Stimulated activated CD8-positive, alpha-beta memory T cell treated with anti-CD3 and anti-CD28 coated beads, Interleukin-15, amount 100 ng/mL, for 48 hours (primary cell): Measurements from ENCODE around the gene TLK1.
"Not testable (repeated sequence)": the region's sequence is repeated elsewhere in the genome, so short reads cannot be mapped to it uniquely, and the experiment has no call there.

Experiments used
- DNase-seq, 2 donors: peaks; one replicate each; pipeline ENCODE4 v3.0.0-alpha.2; 2020; ENCODE audit warnings: low read depth in 2 of 2

Gene TLK1

DNA sequence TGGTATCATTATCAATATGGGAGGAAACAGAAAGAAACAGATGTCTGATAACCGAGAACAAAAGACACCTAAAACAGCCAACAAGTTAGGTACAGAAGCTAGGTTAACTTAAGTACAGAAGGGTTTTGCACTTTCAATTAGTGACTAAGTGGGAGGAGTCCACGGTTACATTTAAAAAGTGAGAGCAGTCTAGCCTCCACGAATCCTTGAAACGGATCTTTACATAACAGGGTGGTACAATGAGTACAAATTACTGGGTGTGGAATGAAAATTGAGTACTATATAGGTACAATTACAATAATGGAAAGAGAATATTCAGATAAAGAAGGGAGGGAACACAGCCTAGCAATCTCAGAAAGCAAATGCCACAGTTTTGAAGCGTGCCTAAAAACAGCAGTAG, 76.6 kb downstream of the TLK1 start:
- no peak for DNase-seq

DNA sequence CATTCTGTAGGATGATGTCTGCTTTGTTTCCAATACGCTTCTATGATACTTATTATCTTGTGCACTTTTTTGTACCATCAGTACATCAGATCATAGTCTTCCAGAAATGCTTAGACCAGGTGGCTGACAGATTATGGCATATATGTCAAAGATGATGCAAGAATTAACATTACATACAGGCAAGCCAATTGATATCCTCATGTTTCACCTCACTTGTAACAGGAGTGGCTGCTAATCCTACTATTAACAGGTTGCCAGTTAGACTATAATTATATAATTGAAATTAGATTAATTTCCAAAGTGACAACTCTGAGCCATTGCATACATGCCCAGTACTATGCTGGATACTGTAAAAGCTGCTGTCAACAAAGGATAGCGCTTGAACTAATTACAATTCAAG, 77.2 kb downstream of the TLK1 start:
- DNase-seq = no peak

DNA sequence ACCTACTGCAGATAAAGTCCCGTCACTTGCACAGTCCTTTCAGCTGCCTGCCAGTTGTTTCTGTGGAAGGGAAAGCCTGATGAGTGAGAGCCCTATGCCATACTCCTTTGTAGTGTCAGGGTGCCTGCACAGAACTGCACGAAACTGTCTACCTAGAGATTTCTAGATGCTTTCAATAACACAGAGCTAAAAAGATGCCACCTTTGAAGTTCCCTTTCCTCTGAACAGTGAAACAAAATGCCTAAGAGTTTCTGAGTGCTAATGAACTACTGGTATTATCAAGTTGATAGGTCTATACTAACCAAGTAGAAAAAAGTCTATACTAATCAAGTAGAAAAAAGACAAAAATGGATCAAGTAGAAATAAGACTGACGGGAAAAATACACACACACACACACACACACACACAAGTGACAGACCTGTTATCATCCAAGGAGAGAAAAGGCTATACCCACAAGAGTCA, 79.0 kb downstream of the TLK1 start:
- no peak for DNase-seq

DNA sequence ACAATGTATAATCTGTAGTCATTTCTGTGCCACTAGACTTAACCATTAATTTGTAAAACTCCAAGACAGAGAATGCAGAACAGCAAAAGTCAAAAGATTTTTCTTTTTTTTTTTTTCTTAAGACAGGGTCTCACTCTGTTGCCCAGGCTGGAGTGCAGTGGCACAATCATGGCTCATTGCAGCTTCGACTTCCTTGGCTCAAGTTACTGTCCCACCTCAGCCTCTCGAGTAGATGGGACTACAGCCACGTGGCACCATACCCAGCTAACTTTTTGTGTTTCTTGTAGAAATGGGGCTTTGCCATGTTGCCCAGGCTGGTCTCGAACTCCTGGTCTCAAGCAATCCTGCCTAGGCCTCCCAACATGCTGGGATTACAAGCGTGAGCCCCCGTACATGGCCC, 80.1 kb downstream of the TLK1 start:
- DNase-seq = no peak

DNA sequence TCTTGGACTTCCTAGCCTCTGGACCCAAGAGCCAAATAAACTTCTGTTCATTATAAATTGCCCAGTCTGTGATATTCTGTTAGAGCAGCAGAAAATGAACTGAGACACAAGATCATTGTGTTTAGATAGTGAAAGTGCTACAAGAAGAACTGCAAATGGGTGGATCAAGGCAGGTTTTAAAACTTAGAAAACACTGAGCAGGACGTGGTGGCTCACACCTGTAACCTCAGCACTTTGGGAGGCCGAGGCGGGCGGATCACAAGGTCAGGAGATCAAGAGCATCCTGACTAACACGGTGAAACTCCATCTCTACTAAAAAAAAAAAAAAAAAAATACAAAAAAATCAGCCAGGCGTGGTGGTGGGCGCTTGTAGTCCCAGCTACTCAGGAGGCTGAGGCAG, 84.3 kb downstream of the TLK1 start:
- DNase-seq = not testable (repeated sequence)

DNA sequence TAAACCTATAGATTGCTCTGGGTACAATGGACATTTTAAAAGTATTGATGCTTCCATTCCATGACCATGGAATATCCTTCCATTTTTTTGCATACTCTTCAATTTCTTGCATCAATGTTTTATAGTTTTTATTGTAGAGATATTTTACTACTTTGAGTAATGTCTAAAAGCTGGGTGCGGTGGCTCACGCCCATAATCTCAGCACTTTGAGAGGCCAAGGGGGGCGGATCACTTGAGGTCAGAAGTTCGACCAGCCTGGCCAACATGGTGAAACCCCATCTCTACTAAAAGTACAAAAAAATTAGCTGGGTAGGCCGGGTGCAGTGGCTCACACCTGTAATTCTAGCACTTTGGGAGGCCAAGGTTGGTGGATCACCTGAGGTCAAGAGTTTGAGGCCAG, 88.5 kb downstream of the TLK1 start:
- DNase-seq = no peak

DNA sequence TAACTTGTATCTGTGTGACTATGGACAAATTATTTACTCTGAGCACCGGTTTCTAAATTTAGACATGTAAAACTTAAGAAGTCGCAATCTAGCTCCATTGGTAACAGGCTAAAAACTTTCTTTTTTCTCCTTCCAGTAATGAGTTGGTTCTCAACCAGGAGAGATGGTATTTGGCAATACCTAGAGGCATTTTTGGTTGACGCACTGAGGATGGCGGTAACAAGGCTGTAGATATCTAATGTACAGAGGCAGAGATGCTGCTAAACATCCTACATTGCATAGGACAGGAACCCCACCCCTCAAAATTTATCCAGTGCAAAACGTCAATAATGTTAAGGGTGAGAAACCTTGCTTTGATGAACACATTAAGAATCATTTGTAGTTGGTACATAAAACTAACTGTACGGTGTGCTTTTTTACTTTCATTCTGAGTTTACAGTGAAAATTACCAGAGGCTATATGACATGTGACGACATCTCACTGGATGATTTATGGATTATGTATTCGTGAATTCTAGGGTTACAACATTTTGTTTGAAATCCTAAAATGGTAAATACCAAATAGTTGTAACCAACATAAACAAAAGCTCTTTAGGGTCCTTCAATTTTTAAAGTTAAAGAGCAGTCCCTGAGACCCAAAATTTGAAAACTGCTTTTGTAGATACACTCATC, 91.3 kb downstream of the TLK1 start:
- no peak for DNase-seq

DNA sequence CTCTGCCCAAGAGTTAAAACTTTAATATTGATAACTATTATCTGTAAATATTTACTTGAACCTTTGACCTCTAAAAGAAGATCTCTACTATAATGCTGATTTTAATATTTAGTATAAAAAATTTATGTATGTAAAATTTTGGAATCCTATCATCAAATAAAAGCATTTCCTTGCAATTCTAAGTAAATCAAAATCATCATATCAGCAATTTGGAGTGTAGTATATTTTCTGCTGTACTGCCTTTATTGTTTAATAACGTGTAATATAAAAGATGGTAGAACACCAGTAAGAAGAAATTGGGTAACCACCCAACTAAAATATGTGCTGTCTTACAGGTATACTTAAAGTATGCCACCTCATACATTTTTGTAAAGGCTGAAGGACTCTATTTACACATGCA, 94.6 kb downstream of the TLK1 start:
- no peak for DNase-seq

DNA sequence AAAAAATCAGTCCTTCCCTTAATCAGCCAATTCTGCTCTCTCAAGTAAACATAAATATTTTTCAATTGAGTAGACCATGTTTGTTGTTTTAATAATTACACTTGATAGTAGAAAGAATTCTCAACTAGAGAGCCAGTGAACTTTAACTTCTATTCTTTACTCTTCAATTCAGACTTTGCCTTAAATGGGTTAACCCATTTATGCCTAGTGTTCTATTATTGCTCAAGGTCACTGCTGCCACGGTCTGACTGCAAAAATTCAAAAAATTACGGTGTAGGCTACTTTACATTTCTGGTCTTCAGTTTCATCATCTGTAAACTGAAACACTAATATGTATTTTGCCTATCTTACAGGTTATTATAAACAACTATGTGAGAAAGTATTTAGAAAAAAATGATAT, 103.1 kb downstream of the TLK1 start:
- no peak for DNase-seq

DNA sequence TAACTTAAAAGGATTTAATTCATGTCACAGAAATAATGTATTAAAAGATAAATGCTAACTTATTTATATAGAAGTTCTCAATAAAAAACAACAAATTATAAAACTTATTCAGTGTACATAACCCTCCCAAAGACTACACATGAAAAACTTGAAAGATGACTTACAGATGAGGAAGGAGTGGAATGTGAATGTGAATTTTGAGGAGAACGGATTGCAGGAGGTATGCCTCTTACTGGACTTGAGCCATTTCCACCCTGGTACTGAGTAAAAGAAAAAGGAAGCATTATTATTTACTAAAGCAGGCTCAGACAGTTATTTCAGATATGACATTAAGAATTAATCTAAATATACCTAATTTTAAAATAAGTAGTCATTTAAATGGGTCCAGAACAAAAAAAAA, 104.4 kb downstream of the TLK1 start:
- DNase-seq = no peak

DNA sequence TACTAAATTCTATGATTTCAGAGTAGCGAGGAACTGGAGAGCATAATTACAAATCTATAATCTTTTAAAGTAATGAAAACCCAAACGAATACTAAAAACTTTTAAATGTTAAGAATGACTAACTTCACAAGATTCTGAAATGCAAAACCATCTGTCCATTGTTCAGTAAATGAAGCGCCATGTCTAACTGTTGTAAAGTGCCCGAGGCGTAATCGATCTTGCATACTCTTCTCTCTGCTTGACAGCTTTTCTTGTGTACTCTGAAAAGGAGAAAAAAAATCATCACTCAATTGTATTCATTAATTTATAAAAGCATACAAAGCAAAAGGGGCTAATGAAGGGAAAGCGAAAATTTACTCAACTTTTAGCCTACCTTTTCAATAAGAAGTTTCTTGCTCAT, 111.0 kb downstream of the TLK1 start:
- DNase-seq = no peak

DNA sequence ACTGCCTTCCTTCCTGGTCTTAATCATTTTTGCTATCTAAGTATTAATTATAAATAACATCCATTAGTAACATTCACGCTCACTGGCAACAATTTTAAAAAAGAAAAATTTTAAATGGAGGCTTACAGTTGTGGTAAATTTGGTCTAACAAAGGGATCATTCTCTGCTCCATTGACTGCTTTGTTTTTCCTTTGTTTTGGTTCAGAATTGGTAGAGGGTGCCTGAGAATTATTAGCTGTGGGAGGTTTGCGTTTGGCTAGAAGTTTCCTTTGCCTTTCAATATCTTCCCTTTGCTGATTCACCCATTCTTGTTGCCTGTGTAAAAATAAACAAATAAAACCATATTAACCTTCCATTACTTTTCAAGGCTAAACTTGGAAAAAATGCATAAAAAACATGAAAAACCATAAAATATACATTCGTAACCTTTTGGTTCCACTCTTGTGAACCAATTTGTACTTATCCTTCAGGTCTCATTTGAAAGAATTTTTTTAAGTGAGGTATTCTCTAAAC, 114.6 kb downstream of the TLK1 start:
- no peak for DNase-seq

DNA sequence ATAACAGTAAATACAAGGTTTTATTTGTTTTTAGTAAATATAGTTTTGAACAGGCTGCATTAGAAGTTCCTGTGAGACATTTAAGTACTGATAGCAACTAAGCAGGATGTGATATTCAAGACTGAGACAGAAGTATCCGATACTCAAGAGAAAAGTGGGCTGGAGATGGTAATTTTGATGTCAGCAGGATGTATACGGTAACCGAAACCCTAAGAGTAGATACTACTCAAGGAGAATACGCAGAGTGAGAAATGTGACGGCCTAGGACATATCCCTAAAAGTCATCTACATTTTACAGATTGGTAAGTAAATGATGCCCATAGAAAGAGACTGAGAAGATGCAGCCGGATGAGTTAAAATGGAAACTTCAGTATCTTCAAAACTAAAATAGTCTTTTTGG, 116.3 kb downstream of the TLK1 start:
- no peak for DNase-seq

DNA sequence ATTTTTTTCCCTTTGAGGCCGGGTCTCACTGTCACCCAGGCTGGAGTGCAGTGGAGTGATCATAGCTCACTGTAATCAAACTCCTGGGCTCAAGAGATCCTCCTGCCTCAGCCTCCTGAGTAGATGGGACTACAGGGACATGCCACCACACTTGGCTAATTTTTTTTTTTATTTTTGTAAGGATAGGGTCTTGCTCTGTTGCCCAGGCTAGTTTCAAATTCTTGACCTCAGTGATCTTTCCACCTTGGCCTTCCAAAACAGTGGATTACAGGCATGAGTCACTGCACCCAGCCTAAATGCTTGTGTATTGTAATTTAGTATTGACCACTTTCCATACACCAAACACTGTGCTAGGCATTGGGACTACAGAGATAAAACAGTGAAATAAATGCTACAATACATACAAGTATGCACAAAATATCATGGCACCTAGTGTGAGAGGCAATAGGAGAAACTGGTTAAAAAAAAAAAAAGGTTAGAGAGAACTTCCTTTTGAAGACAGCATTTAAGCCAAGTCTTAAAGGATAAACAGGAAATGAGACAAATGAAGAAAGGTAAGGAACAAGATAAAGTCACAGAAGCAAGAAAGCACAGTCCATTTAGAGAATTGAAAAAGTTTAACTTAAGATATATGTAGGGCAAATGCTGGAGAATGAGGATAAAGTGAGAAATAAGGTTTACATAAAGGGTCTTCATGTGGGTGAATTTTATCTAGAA, 118.3 kb downstream of the TLK1 start:
- DNase-seq = no peak

DNA sequence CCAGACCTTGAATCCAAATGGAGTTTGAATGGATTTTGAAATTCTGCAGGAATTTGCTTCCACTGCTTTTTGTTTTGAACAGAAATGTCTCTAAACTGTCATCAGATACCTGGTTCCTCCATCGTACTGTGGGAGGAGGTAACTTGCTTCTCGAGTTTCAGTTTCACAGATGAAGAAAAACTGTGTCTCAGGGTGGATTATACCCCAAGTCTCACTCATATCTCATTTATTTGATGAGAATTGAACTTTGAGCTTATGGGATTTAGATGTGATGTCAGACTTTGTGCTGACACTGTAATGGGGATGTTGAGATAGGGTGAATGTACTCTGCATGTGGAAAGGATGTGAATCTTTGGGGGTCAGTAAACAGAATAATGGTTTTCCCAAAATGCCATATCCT, 124.2 kb downstream of the TLK1 start:
- DNase-seq = no peak

DNA sequence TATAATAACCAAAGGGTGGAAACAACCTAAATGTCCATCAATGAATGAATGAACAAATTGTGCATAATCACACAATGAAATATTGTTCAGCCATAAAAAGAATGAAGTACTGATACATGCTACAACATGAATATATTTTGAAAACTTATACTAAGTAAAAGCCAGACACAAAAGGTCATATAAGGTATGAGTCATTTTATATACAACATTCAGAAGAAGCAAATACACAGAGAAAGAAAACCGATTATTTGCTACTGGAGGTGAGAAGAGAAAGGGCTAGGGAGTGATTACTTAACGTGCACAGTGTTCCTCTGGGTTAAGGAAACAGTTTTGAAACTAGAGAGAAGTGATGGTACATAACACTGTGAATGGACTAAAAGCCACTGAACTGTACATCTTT, 126.4 kb downstream of the TLK1 start:
- no peak for DNase-seq

DNA sequence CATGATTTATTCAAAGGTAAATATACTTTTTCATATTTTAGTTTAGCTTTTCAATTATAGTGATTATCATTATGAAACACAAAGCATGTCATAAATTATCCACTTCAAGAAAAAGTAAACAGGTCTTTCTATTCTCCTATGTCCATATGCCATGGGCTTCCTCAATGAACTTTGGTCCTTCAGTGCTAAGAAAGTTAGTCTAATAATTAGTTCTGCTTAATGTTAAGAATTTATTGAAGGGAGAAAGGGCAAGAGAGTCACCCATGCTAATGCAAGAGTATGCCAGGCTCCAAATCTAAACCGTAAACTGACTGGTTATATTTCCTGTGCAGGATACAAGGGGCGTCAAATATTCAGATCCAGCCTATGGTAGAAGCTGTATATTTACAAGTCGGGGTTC, 135.5 kb downstream of the TLK1 start:
- DNase-seq = no peak

DNA sequence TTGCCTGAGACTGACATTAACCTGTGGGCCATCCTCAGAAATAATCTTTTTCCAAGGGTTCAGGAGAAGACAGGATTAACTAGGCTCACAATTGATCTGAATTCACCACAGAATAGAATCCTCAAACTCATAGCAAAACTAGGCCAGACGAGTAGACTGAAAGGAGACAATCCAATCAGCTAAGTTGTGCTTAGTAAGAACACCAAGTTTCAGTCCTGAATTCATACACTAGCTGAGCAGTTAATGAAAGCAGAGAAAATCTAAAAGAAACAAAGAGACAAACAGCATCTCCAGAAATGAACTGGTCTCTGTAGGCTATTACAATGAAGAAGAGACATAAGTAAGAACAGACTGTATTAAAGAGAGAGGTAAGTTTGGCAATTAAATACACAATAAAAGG, 142.2 kb downstream of the TLK1 start:
- DNase-seq = no peak

DNA sequence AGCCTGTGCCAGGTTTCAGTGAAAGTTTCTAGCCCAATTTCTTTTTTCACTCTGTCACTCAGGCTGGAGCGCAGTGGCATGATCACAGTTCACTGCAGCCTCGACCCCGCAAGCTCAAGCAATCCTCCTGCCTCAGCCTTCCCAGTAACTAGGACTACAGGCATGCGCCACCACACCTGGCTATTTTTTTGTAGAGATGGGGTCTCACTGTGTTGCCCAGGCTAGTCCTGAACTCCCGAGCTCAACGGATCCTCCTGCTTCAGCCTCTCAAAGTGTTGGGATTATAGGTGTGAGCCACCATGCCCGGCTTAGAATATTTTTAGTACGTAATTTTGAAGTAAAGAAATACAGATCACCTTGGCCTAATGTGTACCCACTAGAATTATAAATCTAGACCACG, 144.6 kb downstream of the TLK1 start:
- no peak for DNase-seq

DNA sequence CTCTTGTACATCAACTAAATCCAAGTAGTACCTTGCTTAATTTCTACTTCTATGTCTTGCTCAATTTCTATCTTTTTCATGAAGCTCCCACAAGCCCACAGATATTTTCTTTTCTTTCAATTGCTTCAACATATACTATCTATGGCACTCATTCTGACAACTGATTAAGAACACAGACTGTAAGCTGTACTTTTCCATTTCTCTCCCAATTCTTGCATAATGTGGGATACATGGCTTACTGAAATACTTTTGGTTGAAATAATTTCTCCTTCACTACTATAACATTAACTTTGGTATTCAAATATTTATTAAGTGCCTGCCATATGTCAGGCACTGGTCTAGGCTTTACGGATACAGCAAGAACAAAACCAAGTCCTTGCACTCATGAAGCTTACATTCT, 146.8 kb downstream of the TLK1 start:
- no peak for DNase-seq

DNA sequence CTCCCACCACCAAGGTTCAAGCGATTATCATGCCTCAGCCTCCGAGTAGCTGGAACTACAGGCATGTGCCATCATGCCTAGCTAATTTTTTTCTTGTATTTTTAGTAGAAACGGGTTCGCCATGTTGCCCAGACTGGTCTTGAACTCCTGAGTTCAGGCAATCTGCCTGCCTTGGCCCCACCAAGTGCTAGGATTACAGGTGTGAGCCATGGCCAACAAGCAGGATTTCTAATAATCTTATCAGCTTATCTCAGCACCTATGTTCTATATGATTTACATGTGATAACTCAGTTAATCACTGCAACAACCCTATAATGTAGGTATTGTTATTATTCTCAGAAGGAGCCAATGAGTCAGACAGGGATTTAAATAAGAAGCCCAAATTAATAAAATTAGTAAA, 151.3 kb downstream of the TLK1 start:
- no peak for DNase-seq

DNA sequence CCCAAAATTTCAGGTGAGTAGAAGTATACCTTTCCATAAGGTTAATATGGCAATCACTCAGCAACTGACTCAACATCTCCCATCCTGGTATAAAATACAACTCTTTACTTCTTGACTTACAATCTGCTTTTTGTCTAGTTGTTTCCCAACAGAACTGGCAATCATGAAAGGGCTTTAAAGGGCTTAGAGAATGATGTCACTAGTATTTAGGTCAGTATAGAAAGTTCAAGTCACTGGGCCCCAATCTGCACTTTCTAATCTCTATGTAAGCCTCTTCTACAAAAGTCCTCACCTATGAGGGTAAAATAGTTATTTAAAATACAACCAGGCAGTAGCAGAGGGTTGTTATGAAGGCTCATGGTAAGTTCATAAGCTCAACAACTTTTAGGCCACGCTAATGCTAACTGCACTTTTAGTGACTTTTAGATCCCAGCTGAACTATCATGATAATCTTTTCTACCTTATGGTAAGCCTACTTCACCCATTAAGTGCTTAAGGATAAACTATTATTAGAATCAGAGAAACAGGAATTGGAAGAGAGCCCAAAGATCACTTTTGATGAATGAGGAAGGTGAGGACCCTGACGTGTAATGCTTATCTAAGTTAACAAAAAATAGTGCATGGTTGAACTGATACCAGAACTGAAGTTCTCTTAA, 152.0 kb downstream of the TLK1 start:
- no peak for DNase-seq

DNA sequence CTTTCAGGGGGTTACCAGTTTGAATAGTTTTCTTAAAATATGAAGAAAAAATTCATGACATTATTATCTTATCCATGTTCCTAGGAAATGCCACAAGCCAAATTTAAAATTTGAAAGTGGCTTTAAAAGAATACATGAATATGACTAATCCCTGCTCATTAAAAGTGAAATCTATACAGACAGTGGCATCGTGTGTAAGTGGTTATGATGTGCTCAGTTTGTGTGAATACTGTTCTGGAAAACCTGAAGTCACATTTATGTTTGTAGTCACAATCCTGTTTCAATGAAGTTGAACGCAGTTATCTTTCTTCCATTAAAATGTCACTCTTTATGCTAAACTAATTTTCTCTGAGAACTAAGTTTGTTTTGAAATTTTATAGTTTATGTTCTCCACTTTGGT, 155.9 kb downstream of the TLK1 start:
- DNase-seq = no peak
